GM12892 (cell line): Measurements from ENCODE around the gene SEPTIN7.

ENCODE experiments used
- POLR2A ChIP-seq: IDR thresholded peaks from 2 replicates; pipeline ENCODE4 v1.6.1; 2011; ENCODE audit warnings: low read depth, low read length, control low read depth
- TAF1 ChIP-seq: IDR thresholded peaks from 2 replicates; pipeline ENCODE4 v1.6.1; 2011; ENCODE audit warnings: low read depth, mild to moderate bottlenecking, control low read depth, low read length, borderline replicate concordance

- TF ChIP-seq POLR2A (no peak), TAF1 (no peak)
Measured at GRCh38 chr7:35757574-35757973, 43.3 kb upstream of the SEPTIN7 start.
